Mesendoderm (in vitro differentiated cells): ENCODE measurements around the gene RNASE4.

Experiments
- DNase-seq: peaks from one replicate; pipeline ENCODE4 v3.0.0; 2013
- H2AK5ac ChIP-seq: 2 replicates; pipeline ENCODE4 v1.6.1; 2013; ENCODE audit warnings: low read length, inconsistent platforms
- H2BK120ac ChIP-seq: 2 replicates; pipeline ENCODE4 v1.6.1; 2013; ENCODE audit warnings: low read depth, mild to moderate bottlenecking, low read length, moderate library complexity, mixed read lengths
- H2BK15ac ChIP-seq: replicated peaks from 2 replicates; pipeline ENCODE4 v1.6.1; 2013; ENCODE audit warnings: low read depth, mild to moderate bottlenecking, moderate library complexity
- H2BK5ac ChIP-seq: 2 replicates; pipeline ENCODE4 v1.6.1; 2013; ENCODE audit warnings: low read length, inconsistent platforms
- H3K18ac ChIP-seq: 2 replicates; pipeline ENCODE4 v1.6.1; 2013; ENCODE audit warnings: mild to moderate bottlenecking, low read length, mixed read lengths
- H3K23ac ChIP-seq: one replicate; pipeline ENCODE4 v1.6.1; 2013; ENCODE audit warnings: low read length
- H3K27ac ChIP-seq: 2 replicates; pipeline ENCODE4 v1.5.1; 2013; ENCODE audit warnings: low read depth, mild to moderate bottlenecking, inconsistent platforms, low read length, moderate library complexity
- H3K27me3 ChIP-seq: 2 replicates; pipeline ENCODE4 v1.6.1; 2013; ENCODE audit warnings: low read length, control low read depth, mild to moderate bottlenecking, inconsistent platforms; ENCODE audit not compliant: insufficient read depth, poor library complexity
- H3K36me3 ChIP-seq: 2 replicates; pipeline ENCODE4 v1.6.1; 2013; ENCODE audit warnings: low read length, inconsistent platforms; ENCODE audit not compliant: control insufficient read depth, insufficient read depth
- H3K4ac ChIP-seq: one replicate; pipeline ENCODE4 v1.6.1; 2013; ENCODE audit warnings: low read depth, mild to moderate bottlenecking, low read length, moderate library complexity
- H3K4me1 ChIP-seq: 2 replicates; pipeline ENCODE4 v1.6.1; 2013; ENCODE audit warnings: low read depth, low read length, inconsistent platforms; ENCODE audit not compliant: control insufficient read depth
- H3K4me2 ChIP-seq: 2 replicates; pipeline ENCODE4 v1.6.1; 2013; ENCODE audit warnings: low read length
- H3K4me3 ChIP-seq: 2 replicates; pipeline ENCODE4 v1.5.1; 2013; ENCODE audit warnings: mild to moderate bottlenecking, low read length
- H3K56ac ChIP-seq: one replicate; pipeline ENCODE4 v1.6.1; 2013; ENCODE audit warnings: low read length
- H3K79me1 ChIP-seq: 2 replicates; pipeline ENCODE4 v1.6.1; 2013; ENCODE audit warnings: low read length, inconsistent platforms
- H3K79me2 ChIP-seq: 2 replicates; pipeline ENCODE4 v1.6.1; 2013; ENCODE audit warnings: mild to moderate bottlenecking, low read length; ENCODE audit not compliant: control insufficient read depth, insufficient read depth
- H3K9ac ChIP-seq: 2 replicates; pipeline ENCODE4 v1.6.1; 2013; ENCODE audit warnings: low read length, inconsistent platforms
- H4K5ac ChIP-seq: one replicate; pipeline ENCODE4 v1.6.1; 2013; ENCODE audit warnings: low read length
- H4K8ac ChIP-seq: one replicate; pipeline ENCODE4 v1.6.1; 2013; ENCODE audit warnings: low read depth, mild to moderate bottlenecking, control low read depth, low read length, moderate library complexity
- WGBS: extraction: QIAGEN DNeasy Blood & Tissue Kit; methylation state at CpG from one replicate; pipeline ENCODE4 v1.1.7; 2013; ENCODE audit warnings: low lambda C conversion rate, missing lambda C conversion rate; ENCODE audit not compliant: insufficient coverage; ENCODE audit errors: extremely low coverage; 5-methylcytosine and 5-hydroxymethylcytosine counted together

Gene RNASE4

DNA sequence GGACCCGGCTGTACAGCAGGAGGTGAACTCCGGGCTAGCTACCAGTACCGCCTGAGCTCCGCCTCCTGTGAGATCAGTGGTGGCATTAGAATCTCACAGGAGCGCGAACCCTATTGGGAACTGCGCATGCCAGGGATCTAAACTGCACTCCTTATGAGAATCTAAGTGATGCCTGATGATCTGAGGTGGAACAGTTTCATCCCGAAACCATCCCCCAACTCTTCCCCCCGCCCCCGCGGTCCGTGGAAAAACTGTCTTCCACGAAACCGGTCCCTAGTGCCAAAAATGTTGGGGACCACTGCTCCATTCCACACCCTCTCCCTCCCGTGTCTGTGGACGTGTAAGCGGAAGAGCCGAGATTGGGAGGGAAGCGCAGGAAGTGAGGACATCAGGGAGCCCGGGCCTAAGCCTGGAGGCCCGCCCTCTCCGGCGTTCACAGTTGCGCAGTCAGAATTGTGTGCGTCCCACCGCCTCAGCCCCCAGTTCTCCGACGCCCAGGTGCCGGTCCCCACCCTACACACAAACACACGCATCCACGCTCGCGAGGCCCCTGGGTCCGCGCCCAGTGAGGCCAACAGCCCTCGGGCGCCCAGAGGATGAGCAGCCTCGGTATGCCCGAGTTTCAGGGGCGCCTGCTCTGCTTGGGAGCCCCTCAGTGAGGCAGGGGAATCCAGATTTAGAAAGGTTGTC, 1.8 kb upstream of the RNASE4 start:
- H3K27ac ChIP-seq = peak overlapping the region; percentile 81
- peaks cover 4% of the 10 kb centered on the region for H3K4me1 ChIP-seq
- H3K56ac ChIP-seq = peak overlapping the region; percentile 96
- H3K23ac ChIP-seq = no peak overlapping the region
- no peak overlapping the region for H2AK5ac ChIP-seq
- no peak overlapping the region for H2BK15ac ChIP-seq
- peak overlapping the region; percentile 78 for H3K4ac ChIP-seq
- H3K4me2 ChIP-seq = peak overlapping the region; percentile 84
- H4K8ac ChIP-seq = no peak overlapping the region
- no peaks in the 10 kb centered on the region for H3K27me3 ChIP-seq
- peak overlapping the region; percentile 91 for H3K9ac ChIP-seq
- H3K4me3 ChIP-seq = peak overlapping the region; percentile 68
- H4K5ac ChIP-seq = no peak overlapping the region
- H3K79me1 ChIP-seq = no peaks in the 10 kb centered on the region
- no peak overlapping the region for H2BK120ac ChIP-seq
- H3K18ac ChIP-seq = peak overlapping the region; percentile 85
- DNase-seq = peak; percentile 92
- no CpG with 5 or more reads among the region's 40 CpGs for WGBS
- peak overlapping the region; percentile 79 for H2BK5ac ChIP-seq
- H3K79me2 ChIP-seq = peaks cover 2% of the 10 kb centered on the region
- no peaks in the 10 kb centered on the region for H3K36me3 ChIP-seq

DNA sequence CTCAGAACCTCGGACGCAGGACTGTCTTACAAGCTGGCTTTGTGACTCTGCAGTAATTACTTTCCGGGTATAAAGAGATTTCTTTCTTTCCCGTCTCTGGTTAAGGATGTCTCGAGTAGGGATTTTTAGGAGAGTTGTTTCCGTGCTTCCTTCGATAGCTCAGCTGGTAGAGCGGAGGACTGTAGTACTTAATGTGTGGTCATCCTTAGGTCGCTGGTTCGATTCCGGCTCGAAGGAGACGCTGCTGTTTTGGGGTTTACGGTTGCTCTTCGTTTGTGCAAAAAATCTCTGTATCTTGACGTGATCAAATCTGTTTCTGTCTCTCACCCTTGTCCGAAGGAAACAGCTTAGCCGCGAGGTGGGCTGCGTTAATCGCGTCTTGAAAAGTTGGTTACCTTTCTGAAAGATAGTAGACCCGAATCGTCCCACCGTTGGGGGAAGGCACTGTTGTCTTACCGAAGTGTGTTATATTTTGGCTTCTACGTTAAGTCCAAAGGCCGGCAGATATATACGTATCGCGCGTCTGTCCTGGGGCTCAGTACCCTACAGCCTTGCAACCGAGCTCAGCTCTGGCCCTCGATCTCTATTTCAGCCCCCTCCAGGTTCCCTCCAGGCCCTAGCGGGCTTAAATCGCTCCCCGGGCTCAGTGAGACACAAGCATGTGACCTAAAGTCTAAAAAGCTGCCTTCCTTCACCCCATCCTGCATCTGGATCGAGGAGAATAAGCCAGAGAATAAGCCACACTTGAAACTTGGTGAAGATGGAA, 1.1 kb upstream of the RNASE4 start:
- Histone ChIP-seq H3K79me2 (peaks cover 2% of the 10 kb centered on the region), H3K23ac (no peak overlapping the region), H3K4ac (peak overlapping the region; percentile 65), H3K4me1 (peaks cover 4% of the 10 kb centered on the region), H3K27ac (peak overlapping the region; percentile 82), H3K9ac (peak overlapping the region; percentile 91), H3K79me1 (peaks cover under 1% of the 10 kb centered on the region), H2BK120ac (peak overlapping the region; percentile 70), H2BK15ac (no peak overlapping the region), H3K27me3 (no peaks in the 10 kb centered on the region), H3K18ac (peak overlapping the region; percentile 97), H3K56ac (peak overlapping the region; percentile 96), H4K8ac (no peak overlapping the region), H4K5ac (peak overlapping the region; percentile 71), H3K4me2 (peak overlapping the region; percentile 80), H2BK5ac (peak overlapping the region; percentile 79), H3K4me3 (peak overlapping the region; percentile 80), H3K36me3 (no peaks in the 10 kb centered on the region), H2AK5ac (no peak overlapping the region)
- no CpG with 5 or more reads among the region's 38 CpGs for WGBS
- DNase-seq = peak; percentile 98

DNA sequence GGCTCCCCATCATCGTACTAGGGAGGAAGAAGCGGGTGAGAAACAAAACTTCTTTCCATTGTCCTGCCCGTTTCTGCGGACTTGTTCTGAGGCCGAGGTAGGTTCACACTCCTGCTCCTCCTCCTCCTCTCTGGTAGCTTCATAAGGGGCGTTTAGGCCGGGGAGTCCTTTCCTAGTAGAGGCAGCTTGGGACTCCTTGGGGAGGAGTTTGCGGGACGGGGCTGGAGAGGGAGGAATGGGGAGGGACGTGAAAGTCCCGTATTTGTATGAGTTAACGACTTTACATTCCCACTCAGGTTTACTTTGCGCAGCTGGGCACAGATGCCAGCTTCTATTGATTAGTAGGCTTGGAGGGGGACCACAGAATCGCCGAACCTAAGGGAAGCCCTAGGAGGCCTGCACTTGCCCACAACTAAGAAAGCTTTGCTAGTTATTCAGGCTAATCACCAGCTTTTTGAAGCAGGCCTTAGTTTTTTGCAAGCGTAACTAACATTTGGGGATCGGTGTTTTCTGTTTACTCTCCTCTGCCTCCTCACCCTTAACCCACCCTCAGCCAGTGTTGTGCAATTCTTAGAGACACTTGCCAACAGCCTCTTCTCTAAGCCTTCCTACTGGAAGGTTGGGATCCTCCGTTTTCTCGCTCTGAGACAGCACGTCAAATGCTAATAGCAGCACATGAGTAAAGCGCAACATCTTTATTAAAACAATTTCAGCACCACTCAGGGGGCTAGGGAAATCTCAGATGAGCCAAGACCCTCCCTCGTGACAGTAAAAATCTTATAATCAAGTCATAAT, 499 bp downstream of the RNASE4 start:
- Histone ChIP-seq H3K4ac (no peak overlapping the region), H3K36me3 (no peaks in the 10 kb centered on the region), H3K23ac (peak overlapping the region; percentile 9), H2AK5ac (no peak overlapping the region), H2BK5ac (peak overlapping the region; percentile 2), H3K9ac (peak overlapping the region; percentile 88), H3K27ac (peak overlapping the region; percentile 13), H3K79me1 (peaks cover 3% of the 10 kb centered on the region), H2BK120ac (no peak overlapping the region), H2BK15ac (no peak overlapping the region), H3K56ac (peak overlapping the region; percentile 94), H3K4me2 (peak overlapping the region; percentile 47), H3K4me3 (peak overlapping the region; percentile 57), H3K79me2 (peaks cover 2% of the 10 kb centered on the region), H3K4me1 (peaks cover 4% of the 10 kb centered on the region), H4K5ac (no peak overlapping the region), H3K27me3 (no peaks in the 10 kb centered on the region), H4K8ac (no peak overlapping the region), H3K18ac (no peak overlapping the region)
- peak; percentile 82 for DNase-seq
- WGBS = no CpG with 5 or more reads among the region's 22 CpGs

DNA sequence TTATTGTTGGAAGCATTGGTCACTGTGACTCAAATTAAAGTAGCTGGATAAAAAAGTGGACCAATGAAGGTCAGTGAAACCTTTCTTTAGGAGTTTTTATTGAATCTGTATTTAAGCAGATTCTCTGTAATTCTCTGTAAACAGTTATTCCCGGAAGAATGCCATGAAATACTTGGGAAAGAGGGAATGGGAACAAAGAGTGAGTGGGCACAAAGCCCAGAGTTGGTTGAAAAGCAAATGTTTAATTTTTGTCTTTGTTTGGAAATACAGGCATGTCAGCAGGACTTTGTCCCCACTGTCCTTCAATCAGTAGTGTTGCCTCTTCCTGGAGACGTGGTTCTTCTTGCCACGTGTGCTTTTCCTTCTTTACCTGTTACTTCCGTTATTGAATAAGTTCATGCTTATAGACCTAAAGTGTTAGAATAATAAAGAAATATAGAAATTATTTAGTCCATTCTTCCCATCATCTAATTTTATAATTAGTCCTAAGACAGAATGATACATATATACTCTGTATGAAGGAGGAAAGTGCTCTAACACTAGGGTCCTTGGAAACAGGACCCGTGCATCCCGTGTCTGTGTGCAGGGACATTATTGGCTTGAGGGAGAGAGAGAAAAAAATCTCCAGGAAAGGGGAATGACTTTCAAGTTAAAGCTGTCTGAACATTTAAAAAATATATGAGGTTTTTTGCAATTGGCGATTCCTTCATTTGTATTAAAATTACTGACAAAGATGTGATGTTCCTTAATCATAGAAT, 2.2 kb downstream of the RNASE4 start:
- H3K56ac ChIP-seq = no peak overlapping the region
- no CpG with 5 or more reads among the region's 7 CpGs for WGBS
- H3K79me1 ChIP-seq = peaks cover 3% of the 10 kb centered on the region
- H4K5ac ChIP-seq = no peak overlapping the region
- no peak overlapping the region for H3K27ac ChIP-seq
- H3K18ac ChIP-seq = no peak overlapping the region
- no peaks in the 10 kb centered on the region for H3K27me3 ChIP-seq
- no peaks in the 10 kb centered on the region for H3K36me3 ChIP-seq
- no peak overlapping the region for H2AK5ac ChIP-seq
- no peak overlapping the region for H3K4ac ChIP-seq
- H2BK15ac ChIP-seq = no peak overlapping the region
- H3K4me2 ChIP-seq = no peak overlapping the region
- no peak overlapping the region for H3K4me3 ChIP-seq
- no peak for DNase-seq
- H2BK5ac ChIP-seq = no peak overlapping the region
- H3K23ac ChIP-seq = no peak overlapping the region
- no peak overlapping the region for H2BK120ac ChIP-seq
- H3K4me1 ChIP-seq = no peaks in the 10 kb centered on the region
- H3K79me2 ChIP-seq = peaks cover 2% of the 10 kb centered on the region
- no peak overlapping the region for H4K8ac ChIP-seq
- no peak overlapping the region for H3K9ac ChIP-seq

DNA sequence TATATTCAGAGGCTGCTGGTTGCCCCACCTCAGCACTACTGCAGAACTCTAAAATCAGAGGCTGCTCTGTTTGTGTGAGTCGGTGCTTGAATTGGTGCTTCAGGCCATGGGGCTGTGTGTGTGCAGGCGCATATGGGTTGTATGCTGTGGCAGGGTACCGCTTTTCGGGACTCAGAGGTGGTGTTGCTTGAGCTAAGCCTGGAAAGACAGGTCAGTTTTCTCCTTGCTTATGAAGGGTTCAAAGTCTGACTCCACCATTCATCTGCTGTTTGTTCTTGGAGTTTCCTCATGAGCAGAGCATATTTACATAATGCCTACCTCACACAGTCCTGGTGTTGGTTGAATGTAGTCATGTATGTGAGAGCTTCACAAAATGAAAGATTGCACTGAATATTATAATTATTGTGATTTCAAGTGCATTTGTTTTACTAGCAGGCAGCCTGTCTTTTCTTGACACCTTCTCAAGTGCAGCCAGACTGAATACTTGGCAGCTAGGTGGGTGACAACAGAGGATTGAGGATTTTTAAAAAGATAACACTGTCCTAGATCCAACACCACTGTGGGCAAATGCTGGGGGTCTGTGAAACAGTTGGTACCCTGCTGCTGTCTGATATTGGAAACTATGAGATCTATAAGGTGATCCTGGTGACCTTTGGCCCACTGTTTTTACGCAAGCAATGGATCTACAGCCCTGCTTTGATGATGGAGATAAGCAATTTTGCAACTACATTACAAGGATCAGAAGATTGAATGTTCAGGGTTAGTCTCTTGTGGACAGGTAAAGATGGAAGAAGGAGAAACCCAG, 3.2 kb downstream of the RNASE4 start:
- Histone ChIP-seq H3K9ac (peak overlapping the region; percentile 29), H3K56ac (peak overlapping the region; percentile 56), H3K23ac (no peak overlapping the region), H3K79me2 (peaks cover 2% of the 10 kb centered on the region), H3K27me3 (no peaks in the 10 kb centered on the region), H2BK15ac (no peak overlapping the region), H3K27ac (no peak overlapping the region), H3K4me1 (no peaks in the 10 kb centered on the region), H3K4me3 (no peak overlapping the region), H3K4me2 (no peak overlapping the region), H2BK120ac (no peak overlapping the region), H2BK5ac (no peak overlapping the region), H3K79me1 (peaks cover 3% of the 10 kb centered on the region), H4K8ac (no peak overlapping the region), H3K36me3 (no peaks in the 10 kb centered on the region), H3K4ac (no peak overlapping the region), H2AK5ac (no peak overlapping the region), H4K5ac (no peak overlapping the region), H3K18ac (no peak overlapping the region)
- DNase-seq = no peak
- no CpG with 5 or more reads among the region's 5 CpGs for WGBS
